Sigmoid colon (tissue), 7 donors: ENCODE data around the gene WDR86. TPM values are rescaled to one million over a fixed set of nuclear protein-coding genes. Genes with fewer than 3 reads are reported as not detected.

ENCODE experiments used
- DNase-seq: peaks from one replicate; pipeline ENCODE4 v3.0.0-alpha.2; 2019
- H3K27ac ChIP-seq, 4 donors: fragments of 200-600 bp; sonication (generic); one replicate each; pipeline ENCODE4 v1.5.1; 2016 to 2019; ENCODE audit warnings: mild to moderate bottlenecking in 1 of 4
- H3K27me3 ChIP-seq, 3 donors: fragments of 200-600 bp; sonication (generic); one replicate each; pipeline ENCODE4 v1.5.1; 2019; ENCODE audit warnings: mild to moderate bottlenecking in 1 of 3
- H3K36me3 ChIP-seq, 4 donors: fragments of 200-600 bp; sonication (generic); one replicate each; pipeline ENCODE4 v1.5.1; 2016 to 2019
- H3K4me1 ChIP-seq, 4 donors: fragments of 200-600 bp; sonication (generic); one replicate each; pipeline ENCODE4 v1.5.1; 2017 to 2019
- H3K4me3 ChIP-seq, 4 donors: fragments of 200-600 bp; sonication (generic); one replicate each; pipeline ENCODE4 v1.5.1; 2017 to 2019; ENCODE audit warnings: mild to moderate bottlenecking in 2 of 4, moderate library complexity in 1 of 4
- H3K9me3 ChIP-seq, 4 donors: fragments of 200-600 bp in 3 of 4; sonication (generic) in 3 of 4; one replicate each; pipeline versions ENCODE4 v1.5.1 to v1.6.1; 2013 to 2019
- EP300 ChIP-seq, 4 donors: sonication (generic); formaldehyde crosslinking; IDR thresholded peaks; one replicate each; pipeline ENCODE4 v1.6.1; 2017; ENCODE audit warnings: antibody characterized with exemption in 4 of 4
- POLR2A ChIP-seq, 2 donors: fragments of 450-650 bp; IDR thresholded peaks; one replicate each; pipeline ENCODE4 v1.6.1; 2016; ENCODE audit warnings: antibody characterized with exemption in 2 of 2, mild to moderate bottlenecking in 2 of 2, moderate library complexity in 2 of 2
- POLR2AphosphoS5 ChIP-seq, 4 donors: sonication (generic); formaldehyde crosslinking; IDR thresholded peaks; one replicate each; pipeline ENCODE4 v1.6.1; 2017; ENCODE audit warnings: antibody characterized with exemption in 4 of 4
- WGBS, 2 donors: extraction: QIAGEN DNeasy Blood & Tissue Kit; methylation state at CpG; one replicate each; pipeline ENCODE4 v1.1.7; 2013; 5-methylcytosine and 5-hydroxymethylcytosine counted together
- intact Hi-C: fragments of 100-400 bp; cut with DNase I; formaldehyde crosslinking; loops from one replicate; pipeline ENCODE4 v1.15.1; 2023
- polyA plus RNA-seq, 3 donors: library from polyadenylated mRNA; stranded (reverse); fragments of 200-250 nt; gene quantifications; one replicate each; pipeline ENCODE4 v1.2.3, GENCODE V29; 2013
- total RNA-seq, 4 donors: library from RNA; depleted of rRNA; stranded (reverse); fragments of >200 nt; gene quantifications; one replicate each; pipeline ENCODE4 v1.1.0, GENCODE V29; 2016
- TF ChIP-seq, protein P1 (sequence below), 4 experiments: fragments of 450-650 bp in 3 of 4; fragments of 200-600 bp in 1 of 4; IDR thresholded peaks; one replicate each; pipeline ENCODE4 v1.5.1; 2016 to 2019; ENCODE audit warnings: antibody characterized with exemption in 4 of 4, mild to moderate bottlenecking in 3 of 4, moderate library complexity in 2 of 4
- donor health status: healthy with polysubstance abuse.
- donor health status: Bipolar disorder and iron deficiency.
- donor health status: healthy.

The WDR86 gene
- total and polyA plus RNA-seq, 7 donors = 0.46 to 23.8 (median 14.4) TPM

- Histone ChIP-seq H3K36me3 (no peaks in the 10 kb centered on the region), H3K27ac (peak overlapping the region; percentile 44 to 80 (median 63))
Observed at GRCh38 chr7:151436446-151437158, 26.8 kb upstream of the WDR86 start.

DNA sequence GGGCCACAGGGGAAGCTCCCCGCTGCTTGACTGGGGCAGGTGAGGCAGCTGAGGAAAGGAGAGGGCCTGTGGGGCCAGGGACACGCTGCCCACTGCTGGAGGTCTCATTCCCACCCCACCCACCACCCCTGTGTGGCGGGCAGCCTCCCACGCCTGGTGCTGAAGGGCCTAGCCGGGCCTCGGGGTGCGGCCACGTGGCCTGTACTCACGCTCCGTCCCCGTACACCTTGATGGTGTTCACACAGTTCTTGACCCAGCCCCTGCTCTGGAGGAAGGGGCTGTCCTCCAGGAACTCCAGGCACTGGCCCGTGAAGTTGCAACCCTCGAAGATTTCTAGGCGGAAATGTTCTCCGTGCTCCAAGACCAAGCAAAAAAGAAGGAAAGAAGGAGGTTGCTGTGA, 26.1 kb upstream of the WDR86 start:
- H3K36me3 ChIP-seq = no peaks in the 10 kb centered on the region
- intact Hi-C loops = no loop called here
- 91 to 95% methylated on average over 15 of the region's 15 CpGs for WGBS, 2 donors
- DNase-seq = peak; percentile 52
- H3K4me1 ChIP-seq = peaks cover 0 to 41% (median 34%) of the 10 kb centered on the region in 4 donors
- H3K9me3 ChIP-seq = no peaks in the 10 kb centered on the region
- TF ChIP-seq POLR2A (IDR thresholded peaks at IDR 0.05) (no peak), POLR2AphosphoS5 (IDR thresholded peaks at IDR 0.05) (no peak), EP300 (IDR thresholded peaks at IDR 0.05) (no peak)
- TF ChIP-seq, protein P1, sequence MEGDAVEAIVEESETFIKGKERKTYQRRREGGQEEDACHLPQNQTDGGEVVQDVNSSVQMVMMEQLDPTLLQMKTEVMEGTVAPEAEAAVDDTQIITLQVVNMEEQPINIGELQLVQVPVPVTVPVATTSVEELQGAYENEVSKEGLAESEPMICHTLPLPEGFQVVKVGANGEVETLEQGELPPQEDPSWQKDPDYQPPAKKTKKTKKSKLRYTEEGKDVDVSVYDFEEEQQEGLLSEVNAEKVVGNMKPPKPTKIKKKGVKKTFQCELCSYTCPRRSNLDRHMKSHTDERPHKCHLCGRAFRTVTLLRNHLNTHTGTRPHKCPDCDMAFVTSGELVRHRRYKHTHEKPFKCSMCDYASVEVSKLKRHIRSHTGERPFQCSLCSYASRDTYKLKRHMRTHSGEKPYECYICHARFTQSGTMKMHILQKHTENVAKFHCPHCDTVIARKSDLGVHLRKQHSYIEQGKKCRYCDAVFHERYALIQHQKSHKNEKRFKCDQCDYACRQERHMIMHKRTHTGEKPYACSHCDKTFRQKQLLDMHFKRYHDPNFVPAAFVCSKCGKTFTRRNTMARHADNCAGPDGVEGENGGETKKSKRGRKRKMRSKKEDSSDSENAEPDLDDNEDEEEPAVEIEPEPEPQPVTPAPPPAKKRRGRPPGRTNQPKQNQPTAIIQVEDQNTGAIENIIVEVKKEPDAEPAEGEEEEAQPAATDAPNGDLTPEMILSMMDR (IDR thresholded peaks at IDR 0.05) = no peak
- H3K27ac ChIP-seq = peak overlapping the region; percentile 44 to 80 (median 63)
- no peak overlapping the region for H3K4me3 ChIP-seq
- peaks cover 0 to 8% (median 0%) of the 10 kb centered on the region in 3 donors for H3K27me3 ChIP-seq

More at GRCh38 chr7:151436446-151437158, 26.8 kb upstream of the WDR86 start:
- intact Hi-C loops = no loop called here
- Histone ChIP-seq H3K4me1 (peaks cover 0 to 47% (median 39%) of the 10 kb centered on the region in 4 donors), H3K27me3 (peaks cover 0 to 8% (median 0%) of the 10 kb centered on the region in 3 donors), H3K9me3 (no peaks in the 10 kb centered on the region), H3K4me3 (no peak overlapping the region)
- DNase-seq = peak; percentile 82
- TF ChIP-seq POLR2AphosphoS5 (IDR thresholded peaks at IDR 0.05) (peak in 2 of 4 donors; percentile 11 to 59), POLR2A (IDR thresholded peaks at IDR 0.05) (no peak)
- 80 to 85% methylated on average over 9 of the region's 9 CpGs for WGBS, 2 donors

GRCh38 chr7:151435103-151435916, 25.5 kb upstream of the WDR86 start:
- intact Hi-C loops = no loop called here
- H3K4me1 ChIP-seq = peaks cover 0 to 34% (median 28%) of the 10 kb centered on the region in 4 donors
- H3K36me3 ChIP-seq = no peaks in the 10 kb centered on the region
- DNase-seq = peak; percentile 51
- peaks cover 0 to 8% (median 0%) of the 10 kb centered on the region in 3 donors for H3K27me3 ChIP-seq
- no peak overlapping the region for H3K4me3 ChIP-seq
- H3K27ac ChIP-seq = peak overlapping the region in 3 of 4 donors; percentile 51 to 80 (median 75)
- TF ChIP-seq EP300 (IDR thresholded peaks at IDR 0.05) (no peak), POLR2A (IDR thresholded peaks at IDR 0.05) (no peak), POLR2AphosphoS5 (IDR thresholded peaks at IDR 0.05) (no peak)
- TF ChIP-seq, protein P1 (IDR thresholded peaks at IDR 0.05) = no peak
- WGBS, 2 donors = 88 to 92% methylated on average over 20 of the region's 20 CpGs
- no peaks in the 10 kb centered on the region for H3K9me3 ChIP-seq

- Histone ChIP-seq H3K36me3 (no peaks in the 10 kb centered on the region), H3K27me3 (peaks cover 0 to 2% (median 0%) of the 10 kb centered on the region in 3 donors), H3K9me3 (no peaks in the 10 kb centered on the region), H3K4me1 (peaks cover 0 to 33% (median 22%) of the 10 kb centered on the region in 4 donors), H3K27ac (no peak overlapping the region), H3K4me3 (no peak overlapping the region)
- DNase-seq = no peak
- intact Hi-C loops = no loop called here
- 79 to 88% methylated on average over 4 of the region's 4 CpGs for whole genome bisulfite sequencing, 2 donors
- TF ChIP-seq, protein P1 (IDR thresholded peaks at IDR 0.05) = no peak
- TF ChIP-seq EP300 (IDR thresholded peaks at IDR 0.05) (no peak), POLR2AphosphoS5 (IDR thresholded peaks at IDR 0.05) (no peak), POLR2A (IDR thresholded peaks at IDR 0.05) (no peak)
Observed at GRCh38 chr7:151434549-151434948, 24.7 kb upstream of the WDR86 start.
